Prostate gland (tissue), 2 donors: ENCODE results near the gene TMEM212. TPM values are rescaled to one million over a fixed set of nuclear protein-coding genes. Genes with fewer than 3 reads are reported as not detected.

Source experiments
- DNase-seq: peaks from one replicate; pipeline ENCODE4 v3.0.0-alpha.2; 2019; ENCODE audit warnings: low spot score
- H3K27ac ChIP-seq, 2 donors: fragments of 200-600 bp; sonication (generic); 2 replicates each; pipeline ENCODE4 v1.5.1; 2017 to 2019
- H3K27me3 ChIP-seq: fragments of 200-600 bp; sonication (generic); replicated peaks from 2 replicates; pipeline ENCODE4 v1.5.1; 2019; ENCODE audit not compliant: insufficient read depth
- H3K36me3 ChIP-seq, 2 donors: fragments of 200-600 bp; sonication (generic); 1 replicate in 1 of 2; 2 replicates in 1 of 2; pipeline versions ENCODE4 v1.5.1 to v1.8.1; 2017 to 2019
- H3K4me1 ChIP-seq: fragments of 200-600 bp; sonication (generic); replicated peaks from 2 replicates; pipeline ENCODE4 v1.5.1; 2019
- H3K4me3 ChIP-seq, 2 donors: fragments of 200-600 bp; sonication (generic); 2 replicates each; pipeline ENCODE4 v1.5.1; 2017 to 2019
- H3K9me3 ChIP-seq: fragments of 200-600 bp; sonication (generic); 2 replicates; pipeline ENCODE4 v1.5.1; 2017
- CTCF ChIP-seq, 4 experiments: fragments of 200-600 bp in 2 of 4; fragments of 450-650 bp in 2 of 4; sonication (generic) in 2 of 4; IDR thresholded peaks; 1 replicate in 3 of 4; 2 replicates in 1 of 4; pipeline ENCODE4 v1.5.1; 2016 to 2019; ENCODE audit warnings: antibody characterized with exemption in 4 of 4, mild to moderate bottlenecking in 2 of 4, moderate library complexity in 2 of 4
- POLR2A ChIP-seq: fragments of 450-650 bp; IDR thresholded peaks from one replicate; pipeline ENCODE4 v1.6.1; 2016; ENCODE audit warnings: antibody characterized with exemption, mild to moderate bottlenecking
- POLR2AphosphoS5 ChIP-seq: sonication (generic); formaldehyde crosslinking; IDR thresholded peaks from one replicate; pipeline ENCODE4 v1.6.1; 2017; ENCODE audit warnings: antibody characterized with exemption
- WGBS: methylation state at CpG from one replicate; pipeline ENCODE4 v1.1.5; 2018; 5-methylcytosine and 5-hydroxymethylcytosine counted together
- intact Hi-C: fragments of 100-400 bp; cut with DNase I; formaldehyde crosslinking; loops from one replicate; pipeline ENCODE4 v1.14.2; 2022
- total RNA-seq, 2 donors: library from RNA; depleted of rRNA; stranded (reverse); fragments of >200 nt; gene quantifications; one replicate each; pipeline ENCODE4 v1.1.0, GENCODE V29; 2016

TMEM212 gene
- total RNA-seq, 2 donors from 2014 or later: not detected

- intact Hi-C loops: no loop called here
- Histone ChIP-seq H3K9me3 (no peaks in the 10 kb centered on the region), H3K36me3 (no peaks in the 10 kb centered on the region), H3K27ac (no peak overlapping the region), H3K27me3 (no peaks in the 10 kb centered on the region), H3K4me1 (no peaks in the 10 kb centered on the region), H3K4me3 (no peak overlapping the region)
- 83% methylated on average over 5 of the region's 5 CpGs for WGBS
- TF ChIP-seq POLR2A (no peak), POLR2AphosphoS5 (no peak), CTCF (IDR thresholded peaks at IDR 0.05) (no peak)
- no peak for DNase-seq
Observed at GRCh38 chr3:171828902-171829770, 14.0 kb upstream of the TMEM212 start.

- H3K4me1 ChIP-seq: no peaks in the 10 kb centered on the region
- no peaks in the 10 kb centered on the region for H3K36me3 ChIP-seq
- peak; percentile 38 for DNase-seq
- H3K27ac ChIP-seq: no peak overlapping the region
- intact Hi-C loops: loop anchor here (5.0 kb wide), 1 partner anchor 183 kb away; no protein-coding TSS in a partner anchor
- TF ChIP-seq POLR2AphosphoS5 (peak; percentile 39), CTCF (IDR thresholded peaks at IDR 0.05) (peak in 2 of 4 experiments; percentile 62 to 69), POLR2A (no peak)
- H3K9me3 ChIP-seq: no peaks in the 10 kb centered on the region
- H3K27me3 ChIP-seq: no peaks in the 10 kb centered on the region
- H3K4me3 ChIP-seq: no peak overlapping the region
- 22% methylated on average over 6 of the region's 6 CpGs for WGBS
Observed at GRCh38 chr3:171829841-171830517, 13.2 kb upstream of the TMEM212 start.

- Histone ChIP-seq H3K27me3 (no peaks in the 10 kb centered on the region), H3K9me3 (no peaks in the 10 kb centered on the region), H3K27ac (no peak overlapping the region), H3K4me1 (no peaks in the 10 kb centered on the region), H3K4me3 (no peak overlapping the region), H3K36me3 (no peaks in the 10 kb centered on the region)
- no peak for TF ChIP-seq POLR2AphosphoS5
- no peak for TF ChIP-seq POLR2A
- TF ChIP-seq CTCF (IDR thresholded peaks at IDR 0.05): no peak
- no peak for DNase-seq
- intact Hi-C loops: loop anchor here (5.0 kb wide), 1 partner anchor 183 kb away; no protein-coding TSS in a partner anchor
Observed at GRCh38 chr3:171830518-171830875, 12.7 kb upstream of the TMEM212 start.

- H3K27ac ChIP-seq: no peak overlapping the region
- H3K36me3 ChIP-seq: no peaks in the 10 kb centered on the region
- intact Hi-C loops: loop anchor here (5.0 kb wide), 1 partner anchor 185 kb away; no protein-coding TSS in a partner anchor
- WGBS: 63% methylated on average over 3 of the region's 3 CpGs
- H3K27me3 ChIP-seq: no peaks in the 10 kb centered on the region
- no peaks in the 10 kb centered on the region for H3K4me1 ChIP-seq
- no peaks in the 10 kb centered on the region for H3K9me3 ChIP-seq
- no peak for TF ChIP-seq POLR2A
- no peak for TF ChIP-seq POLR2AphosphoS5
- no peak for TF ChIP-seq CTCF (IDR thresholded peaks at IDR 0.05)
- no peak for DNase-seq
- H3K4me3 ChIP-seq: no peak overlapping the region
Observed at GRCh38 chr3:171831936-171832335, 11.2 kb upstream of the TMEM212 start.
